GM21723 (cell line): ENCODE results near the gene UHRF2.
A peak's percentile ranks its signal among the peaks of the same experiment; 100 is the strongest.
"Not testable (repeated sequence)": the region's sequence is repeated elsewhere in the genome, so short reads cannot be mapped to it uniquely, and the experiment has no call there.

Experiments
- ATAC-seq: cut with Tn5 transposase; IDR thresholded peaks from one replicate; pipeline ENCODE4 v1.9.1; 2021; ENCODE audit warnings: mild to moderate bottlenecking, moderate library complexity; ENCODE audit not compliant: unreplicated experiment

Gene UHRF2

DNA sequence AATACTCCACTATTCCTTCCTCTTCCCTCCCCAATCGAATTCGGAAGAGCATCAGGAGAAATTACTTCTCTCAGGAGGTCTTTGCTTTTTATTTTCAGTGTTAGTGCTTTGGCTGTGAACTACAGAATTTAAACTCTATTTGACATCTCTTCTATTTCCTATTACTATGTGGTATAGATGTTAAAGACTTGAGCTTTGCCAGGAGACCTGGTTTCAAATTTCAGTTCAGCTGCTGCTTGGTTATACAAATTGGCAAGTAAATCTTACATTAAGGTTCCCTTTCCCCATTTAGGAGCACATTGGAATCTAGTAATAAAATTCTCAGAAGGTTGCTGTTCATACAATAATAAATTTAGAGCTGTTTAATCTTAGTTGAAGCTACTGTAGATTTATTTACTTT is 13.1 kb downstream of the UHRF2 start:
- no peak for ATAC-seq

GRCh38 chr9:6428940-6429889 is 16.2 kb downstream of the UHRF2 start:
- ATAC-seq, result peak; percentile 95

GRCh38 chr9:6431038-6431437 is 18.0 kb downstream of the UHRF2 start:
- ATAC-seq, result no peak

GRCh38 chr9:6433410-6433809 is 20.4 kb downstream of the UHRF2 start:
- ATAC-seq, result no peak

DNA sequence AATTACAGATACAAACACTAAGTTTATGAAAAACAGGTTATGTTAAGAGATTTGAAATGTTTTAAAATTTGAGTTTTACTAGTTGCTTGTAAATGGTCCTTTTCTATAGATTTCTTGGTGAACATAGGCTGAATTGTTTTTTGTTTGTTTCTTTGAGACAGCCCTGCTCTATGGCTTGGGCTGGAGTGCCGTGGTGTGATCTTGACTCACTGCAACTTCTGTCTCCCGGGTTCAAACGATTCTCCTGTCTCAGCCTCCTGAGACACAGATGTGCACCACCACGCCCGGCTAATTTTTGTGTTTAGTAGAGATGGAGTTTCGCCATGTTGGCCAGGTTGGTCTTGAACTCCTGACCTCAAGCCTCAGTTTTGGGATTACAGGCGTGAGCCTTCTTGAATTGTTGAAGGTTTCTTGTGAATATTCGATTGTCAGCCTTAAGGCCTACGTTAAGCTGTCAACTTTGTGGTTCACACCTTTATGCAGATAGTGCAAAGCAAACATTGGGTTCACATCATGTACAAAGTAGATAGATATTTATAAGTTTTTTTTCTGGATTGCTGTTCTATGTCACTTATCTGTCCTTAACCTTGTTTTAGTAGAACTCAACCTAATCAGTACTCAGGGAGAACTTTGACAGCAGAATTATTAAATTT is 26.2 kb downstream of the UHRF2 start:
- ATAC-seq, result no peak

DNA sequence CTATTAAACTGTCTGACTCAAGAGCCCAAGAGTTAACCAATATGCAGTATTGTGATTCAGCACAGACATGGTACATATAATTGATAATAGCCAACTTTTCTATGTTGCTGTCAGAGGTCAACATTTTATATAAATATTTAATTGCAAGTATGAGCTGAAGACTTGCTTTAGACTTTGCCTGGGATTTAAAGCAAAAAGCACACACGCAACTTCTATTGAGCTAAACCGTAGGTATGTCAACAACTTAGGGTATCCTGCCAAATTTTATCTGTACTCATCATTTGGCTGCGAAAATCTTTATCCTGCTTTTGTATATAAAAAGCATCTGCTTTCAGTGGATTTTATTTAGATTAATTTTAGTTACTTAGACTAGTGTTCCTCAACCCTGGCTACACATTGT is 27.4 kb downstream of the UHRF2 start:
- ATAC-seq, result no peak

- no peak for ATAC-seq
Observed at GRCh38 chr9:6441269-6441668, 28.3 kb downstream of the UHRF2 start.

DNA sequence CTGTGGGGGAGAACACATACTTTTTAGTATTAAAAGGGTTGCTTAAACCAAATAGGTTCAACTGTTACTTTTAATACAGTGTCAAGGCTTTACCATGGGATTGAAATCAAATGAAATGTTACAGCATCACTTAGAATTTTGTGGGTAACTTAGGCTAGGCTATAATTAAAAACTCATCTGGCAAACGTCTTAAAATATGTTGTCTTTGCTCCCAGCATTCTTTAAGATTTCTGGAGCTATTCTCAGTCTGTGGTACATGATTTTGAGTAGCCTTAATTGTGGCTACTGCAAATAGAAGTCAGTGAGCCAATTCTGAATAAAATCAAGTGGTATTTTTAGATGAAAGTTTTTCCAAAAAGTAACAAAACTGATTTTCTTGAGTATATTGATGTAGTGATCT is 30.7 kb downstream of the UHRF2 start:
- ATAC-seq, result no peak

DNA sequence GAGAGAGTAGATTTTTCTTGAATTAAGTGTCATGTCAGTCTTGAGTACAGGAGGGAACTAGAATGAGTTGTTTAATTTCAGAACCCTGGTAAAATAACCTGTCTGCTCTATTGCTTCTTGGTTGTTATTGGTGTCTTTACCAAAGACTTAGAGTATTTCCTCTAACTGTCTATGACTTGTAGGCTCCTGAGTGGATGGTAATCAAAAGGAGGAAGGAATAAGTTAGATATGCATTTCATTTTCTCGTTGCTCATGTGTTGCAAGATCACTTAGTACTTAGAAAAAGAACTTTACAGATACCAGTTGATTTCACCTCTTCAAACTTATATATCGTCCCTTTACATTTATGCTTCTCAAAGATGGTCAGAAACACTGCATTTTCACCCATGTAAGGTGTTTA is 31.1 kb downstream of the UHRF2 start:
- ATAC-seq, result no peak

DNA sequence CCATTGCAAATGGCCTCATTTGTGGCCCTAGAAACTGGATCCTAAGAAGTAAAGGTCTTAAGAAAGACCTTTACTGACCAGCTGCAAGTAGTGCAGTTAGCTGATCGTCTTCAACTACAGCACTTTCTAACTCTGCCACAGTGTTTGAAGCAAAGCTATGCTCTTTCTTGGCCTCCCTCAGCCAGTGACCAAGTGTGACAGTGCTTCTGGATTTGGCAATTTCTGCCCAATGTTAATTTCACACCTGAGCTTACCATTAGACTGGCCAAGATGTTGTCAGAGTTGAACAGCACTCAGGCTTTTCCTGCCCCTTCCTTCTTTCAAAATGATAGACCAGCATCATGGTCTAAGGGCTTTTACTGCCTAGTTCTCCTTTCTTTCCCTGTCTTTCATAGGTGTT is 36.1 kb downstream of the UHRF2 start:
- no peak for ATAC-seq

DNA sequence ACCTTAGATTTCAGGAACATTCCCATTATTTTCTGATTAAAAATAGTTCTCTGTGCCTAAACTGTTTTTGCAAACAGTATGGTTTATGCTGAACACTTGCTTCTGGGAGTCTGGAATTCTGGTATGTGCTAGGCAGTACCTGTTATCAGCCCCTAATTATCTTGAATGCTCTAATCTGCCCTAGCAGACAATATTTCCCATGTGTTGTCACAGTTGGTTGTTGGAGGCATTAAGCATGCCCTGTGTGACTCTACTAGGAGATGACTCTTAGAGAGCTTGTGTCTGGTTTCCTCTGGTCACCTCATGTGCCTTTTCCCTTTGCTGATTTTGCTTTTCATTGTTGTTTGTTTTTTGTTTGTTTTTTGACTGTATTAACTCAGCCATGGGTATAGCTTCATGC is 36.6 kb downstream of the UHRF2 start:
- ATAC-seq, result no peak

DNA sequence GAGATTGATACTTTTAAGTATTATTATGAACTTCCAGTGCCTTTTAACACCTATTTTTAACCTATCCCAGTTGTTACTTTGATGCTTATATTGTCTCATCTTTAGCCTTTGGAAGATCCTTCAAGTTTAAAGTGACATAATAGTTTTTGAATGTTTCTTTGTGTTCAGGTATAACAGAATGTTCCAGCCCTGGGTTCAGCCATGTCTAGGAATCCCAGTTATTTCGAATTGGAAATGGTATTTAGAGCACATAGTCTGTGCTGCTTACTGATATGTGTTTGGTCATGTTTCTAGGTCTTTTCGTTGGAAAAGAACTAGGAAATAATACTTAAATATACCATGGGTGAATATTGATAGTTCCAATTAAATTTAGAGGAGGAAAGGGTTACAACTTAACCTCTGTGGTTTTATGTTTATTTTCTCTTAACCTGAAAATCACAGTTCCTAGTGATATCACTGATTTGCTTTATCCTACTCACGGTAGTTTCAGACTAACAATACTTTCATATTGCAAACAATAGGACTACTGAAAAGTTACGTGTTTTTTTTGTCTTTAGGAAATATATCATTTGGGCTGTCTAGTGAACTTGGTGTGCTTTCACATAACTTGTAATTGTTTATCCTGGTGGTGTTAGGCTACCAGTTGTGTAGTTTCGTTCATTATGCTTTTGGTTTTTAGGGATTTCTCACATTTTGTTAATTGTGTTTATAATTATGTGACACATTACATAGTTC is 37.8 kb downstream of the UHRF2 start:
- no peak for ATAC-seq

- not testable (repeated sequence) for ATAC-seq
Observed at GRCh38 chr9:6455292-6455691, 42.3 kb downstream of the UHRF2 start.

DNA sequence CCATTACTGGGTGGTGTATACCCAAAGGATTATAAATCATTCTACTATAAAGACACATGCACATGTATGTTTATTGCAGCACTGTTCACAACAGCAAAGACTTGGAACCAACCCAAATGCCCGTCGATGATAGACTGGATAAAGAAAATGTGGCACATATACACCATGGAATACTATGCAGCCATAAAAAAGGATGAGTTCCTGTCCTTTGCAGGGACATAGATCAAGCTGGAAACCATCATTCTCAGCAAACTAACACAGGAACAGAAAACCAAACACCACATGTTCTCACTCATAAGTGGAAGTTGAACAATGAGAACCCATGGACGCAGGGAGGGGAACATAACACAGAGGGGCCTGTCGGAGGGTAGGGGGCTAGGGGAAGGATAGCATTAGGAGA is 45.7 kb downstream of the UHRF2 start:
- ATAC-seq, result not testable (repeated sequence)

DNA sequence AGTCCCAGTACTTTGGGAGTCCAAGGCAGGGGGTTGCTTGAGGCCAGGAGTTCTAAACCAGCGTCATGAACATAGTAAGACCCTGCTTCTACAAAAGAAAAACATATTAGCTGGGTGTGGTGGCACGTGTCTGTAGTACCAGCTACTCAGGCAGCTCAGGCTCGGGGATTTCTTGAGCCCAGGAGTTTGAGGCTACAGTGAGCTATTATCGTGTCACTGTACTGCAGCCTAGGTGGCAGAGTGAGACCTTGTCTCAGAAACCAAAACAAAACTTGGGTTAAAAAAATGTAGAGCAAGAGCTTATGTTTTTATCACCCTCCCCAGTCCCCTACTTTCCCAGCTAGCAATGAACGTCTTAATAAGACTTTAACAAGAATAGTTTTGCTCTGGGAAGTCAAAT is 46.7 kb downstream of the UHRF2 start:
- ATAC-seq, result no peak

DNA sequence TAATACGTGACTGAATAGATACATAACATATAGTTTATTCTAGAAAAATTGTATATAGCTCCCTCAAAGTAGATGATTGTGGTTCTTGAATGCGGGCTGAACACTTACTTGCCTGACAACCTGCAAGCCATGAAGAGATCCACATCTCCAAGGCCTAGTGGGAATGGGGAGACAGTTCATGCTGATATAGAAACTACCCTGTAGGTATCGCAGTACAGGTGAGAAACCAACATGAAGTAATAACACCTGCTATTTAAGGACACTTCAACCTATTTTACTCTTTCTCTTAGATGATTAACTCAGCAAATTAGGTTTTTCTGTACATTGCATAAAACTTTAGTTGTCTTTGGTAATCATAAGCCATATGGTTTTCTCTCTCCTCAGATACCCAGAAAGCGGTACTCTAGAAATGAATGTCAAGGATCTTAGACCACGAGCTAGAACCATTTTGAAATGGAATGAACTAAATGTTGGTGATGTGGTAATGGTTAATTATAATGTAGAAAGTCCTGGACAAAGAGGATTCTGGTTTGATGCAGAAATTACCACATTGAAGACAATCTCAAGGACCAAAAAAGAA is 47.3 kb downstream of the UHRF2 start:
- no peak for ATAC-seq

- ATAC-seq, result no peak
Observed at GRCh38 chr9:6461619-6462018, 48.6 kb downstream of the UHRF2 start.

GRCh38 chr9:6467006-6467625 is 54.1 kb downstream of the UHRF2 start:
- no peak for ATAC-seq

- no peak for ATAC-seq
Observed at GRCh38 chr9:6471231-6471850, 58.3 kb downstream of the UHRF2 start.

DNA sequence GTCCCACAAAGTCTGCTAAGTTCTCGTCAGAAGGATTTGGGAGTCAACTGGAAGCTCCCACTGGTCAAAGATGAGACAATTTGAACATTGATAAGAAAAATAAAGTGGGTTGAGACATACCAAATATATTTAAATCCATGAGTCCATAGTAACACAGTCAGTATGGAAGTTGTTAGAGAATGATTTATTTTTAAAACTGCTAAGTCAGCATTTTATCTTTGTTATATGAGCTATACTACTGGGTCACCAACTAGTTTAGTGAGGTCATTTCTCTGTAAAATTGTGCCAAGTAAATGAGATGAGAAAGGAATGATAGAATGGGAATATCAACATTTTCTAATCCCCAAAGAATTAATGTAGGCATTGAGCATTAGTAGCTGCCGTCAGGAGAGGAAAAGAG is 60.2 kb downstream of the UHRF2 start:
- ATAC-seq, result no peak
